NCI-H460 (cell line): Measurements from ENCODE around the gene TOMM6. TPM values are rescaled to one million over a fixed set of nuclear protein-coding genes. Genes with fewer than 3 reads are reported as not detected.

Experiments used
- DNase-seq: peaks from one replicate; pipeline ENCODE4 v3.0.0-alpha.2; 2016; ENCODE audit warnings: low read depth; ENCODE audit errors: extremely low read depth
- polyA plus RNA-seq: library from polyadenylated mRNA; depleted of rRNA; stranded (reverse); fragments of >200 nt; gene quantifications from 2 replicates; pipeline ENCODE4 v1.2.3, GENCODE V29; 2014; cell fraction: nucleus; rRNA removed
- total RNA-seq: library from RNA; depleted of rRNA; stranded (reverse); fragments of >200 nt; shearing (Covaris generic); gene quantifications from 2 replicates; pipeline ENCODE4 v1.2.3, GENCODE V29; 2014; rRNA removed

The TOMM6 gene
- 129 and 142 TPM in 2 replicates for total RNA-seq
- 82.2 and 203 TPM in 2 replicates for polyA plus RNA-seq

- DNase-seq = peak; percentile 88
Measured at GRCh38 chr6:41787219-41787917, at the start of gene TOMM6. Gene TOMM6, plus strand, starts transcription at chr6:41787694. Its CDS starts 4 bp downstream, at chr6:41787698.

GRCh38 chr6:41739041-41739440, 48.5 kb upstream of the TOMM6 start:
- no peak for DNase-seq

- no peak for DNase-seq
Measured at GRCh38 chr6:41740366-41741162, 46.9 kb upstream of the TOMM6 start.

GRCh38 chr6:41741625-41742490, 45.6 kb upstream of the TOMM6 start:
- no peak for DNase-seq

GRCh38 chr6:41743406-41744235, 43.9 kb upstream of the TOMM6 start:
- no peak for DNase-seq

GRCh38 chr6:41744236-41744787, 43.2 kb upstream of the TOMM6 start:
- DNase-seq = no peak

- DNase-seq = no peak
Measured at GRCh38 chr6:41746107-41746506, 41.4 kb upstream of the TOMM6 start.

- no peak for DNase-seq
Measured at GRCh38 chr6:41747256-41748101, 40.0 kb upstream of the TOMM6 start, which contains the start of gene PGC. Gene PGC, minus strand, starts transcription at chr6:41747397. Its CDS starts 63 bp downstream, at chr6:41747334.

- DNase-seq = no peak
Measured at GRCh38 chr6:41748102-41748477, 39.4 kb upstream of the TOMM6 start.

- DNase-seq = no peak
Measured at GRCh38 chr6:41748542-41748941, 39.0 kb upstream of the TOMM6 start.

GRCh38 chr6:41750374-41750773, 37.1 kb upstream of the TOMM6 start:
- DNase-seq = no peak

- DNase-seq = no peak
Measured at GRCh38 chr6:41755895-41756294, 31.6 kb upstream of the TOMM6 start.

GRCh38 chr6:41756354-41756753, 31.1 kb upstream of the TOMM6 start:
- DNase-seq = no peak

- DNase-seq = no peak
Measured at GRCh38 chr6:41757271-41757670, 30.2 kb upstream of the TOMM6 start.

- DNase-seq = no peak
Measured at GRCh38 chr6:41757931-41758640, 29.4 kb upstream of the TOMM6 start.

GRCh38 chr6:41758641-41759035, 28.9 kb upstream of the TOMM6 start:
- DNase-seq = no peak

- no peak for DNase-seq
Measured at GRCh38 chr6:41759106-41759904, 28.2 kb upstream of the TOMM6 start.
